HEK293 (cell line): ENCODE measurements around the gene PROX1.

Experiments used
- CTCF ChIA-PET: fragments of 350-600 bp; formaldehyde crosslinking; extraction: SDS; loops from one replicate; lab custom pipeline; 2021; ENCODE audit warnings: antibody characterized with exemption; lab: Yijun Ruan, JAX
- POLR2A ChIA-PET: fragments of 300-600 bp; formaldehyde crosslinking; extraction: SDS; loops from one replicate; lab custom pipeline; 2020; ENCODE audit warnings: antibody characterized with exemption, inconsistent platforms; lab: Yijun Ruan, JAX
- H3K27ac ChIP-seq: fragments of 200-500 bp; sonication (Bioruptor generic); 2 replicates; pipeline ENCODE4 v1.5.1; 2014; ENCODE audit warnings: low read depth, low read length, control low read depth, inconsistent platforms; ENCODE audit errors: extremely low read depth
- H3K36me3 ChIP-seq, 2 experiments: fragments of 200-500 bp in 1 of 2; sonication (Bioruptor generic) in 1 of 2; 1 replicate in 1 of 2; 2 replicates in 1 of 2; pipeline ENCODE4 v1.5.1; 2014 to 2017; ENCODE audit warnings: inconsistent platforms in 2 of 2, low read length in 2 of 2; ENCODE audit not compliant: control insufficient read depth in 2 of 2, insufficient read depth in 1 of 2
- H3K4me1 ChIP-seq: fragments of 200-500 bp; sonication (Bioruptor generic); 2 replicates; pipeline ENCODE4 v1.5.1; 2014; ENCODE audit warnings: mild to moderate bottlenecking, low read length, inconsistent platforms; ENCODE audit not compliant: control insufficient read depth, insufficient read depth
- H3K4me3 ChIP-seq: 2 replicates; pipeline ENCODE4 v1.5.1; 2011; ENCODE audit warnings: low read depth, mild to moderate bottlenecking, control low read depth, low read length, moderate library complexity
- H3K9me3 ChIP-seq: fragments of 200-500 bp; sonication (Bioruptor generic); 2 replicates; pipeline ENCODE4 v1.5.1; 2014; ENCODE audit warnings: low read depth, low read length, inconsistent platforms; ENCODE audit not compliant: control insufficient read depth, insufficient read depth
- GLI2 ChIP-seq: fragments of 450-650 bp; formaldehyde crosslinking; IDR thresholded peaks from 2 replicates; pipeline ENCODE4; 2017; ENCODE audit warnings: missing biosample characterization, missing genetic modification characterization, low read depth, borderline replicate concordance
- MZF1 ChIP-seq: fragments of 450-650 bp; formaldehyde crosslinking; IDR thresholded peaks from 2 replicates; pipeline ENCODE4 v1.5.1; 2017; ENCODE audit warnings: missing biosample characterization, missing genetic modification characterization, borderline replicate concordance
- OSR2 ChIP-seq: fragments of 450-650 bp; formaldehyde crosslinking; IDR thresholded peaks from 2 replicates; pipeline ENCODE4 v1.5.1; 2016; ENCODE audit warnings: missing biosample characterization, missing genetic modification characterization
- TRIM28 ChIP-seq: IDR thresholded peaks from 2 replicates; pipeline ENCODE4 v1.6.1; 2011; ENCODE audit warnings: low read length, control low read depth, borderline replicate concordance
- ZBTB17 ChIP-seq: fragments of 450-650 bp; formaldehyde crosslinking; IDR thresholded peaks from 2 replicates; pipeline ENCODE4 v1.5.1; 2016; ENCODE audit warnings: missing biosample characterization, missing genetic modification characterization
- ZBTB8A ChIP-seq: fragments of 450-650 bp; formaldehyde crosslinking; IDR thresholded peaks from 2 replicates; pipeline ENCODE4 v1.5.1; 2016; ENCODE audit warnings: missing biosample characterization, missing genetic modification characterization
- ZIC2 ChIP-seq: fragments of 450-650 bp; formaldehyde crosslinking; IDR thresholded peaks from 2 replicates; pipeline ENCODE4 v1.5.1; 2016; ENCODE audit warnings: missing biosample characterization, missing genetic modification characterization
- ZNF132 ChIP-seq: fragments of 450-650 bp; formaldehyde crosslinking; IDR thresholded peaks from 2 replicates; pipeline ENCODE4 v1.5.1; 2017; ENCODE audit warnings: missing biosample characterization, missing genetic modification characterization, borderline replicate concordance
- ZNF146 ChIP-seq: fragments of 450-650 bp; formaldehyde crosslinking; IDR thresholded peaks from 2 replicates; pipeline ENCODE4 v1.5.1; 2016; ENCODE audit warnings: missing biosample characterization, missing genetic modification characterization
- ZNF211 ChIP-seq: fragments of 450-650 bp; formaldehyde crosslinking; IDR thresholded peaks from 2 replicates; pipeline ENCODE4 v1.5.1; 2016; ENCODE audit warnings: low read depth, missing biosample characterization, missing genetic modification characterization
- ZNF292 ChIP-seq: fragments of 450-650 bp; formaldehyde crosslinking; IDR thresholded peaks from 2 replicates; pipeline ENCODE4 v1.5.1; 2016; ENCODE audit warnings: low read depth, missing biosample characterization, missing genetic modification characterization, borderline replicate concordance
- ZNF362 ChIP-seq: fragments of 450-650 bp; formaldehyde crosslinking; IDR thresholded peaks from 2 replicates; pipeline ENCODE4 v1.5.1; 2016; ENCODE audit warnings: missing biosample characterization, missing genetic modification characterization
- ZNF514 ChIP-seq: fragments of 450-650 bp; formaldehyde crosslinking; IDR thresholded peaks from 2 replicates; pipeline ENCODE4 v1.5.1; 2016; ENCODE audit warnings: missing biosample characterization, missing genetic modification characterization
- ZNF529 ChIP-seq: fragments of 450-650 bp; formaldehyde crosslinking; IDR thresholded peaks from 2 replicates; pipeline ENCODE4 v1.5.1; 2017; ENCODE audit warnings: missing genetic modification characterization, missing biosample characterization; ENCODE audit not compliant: insufficient replicate concordance
- ZNF596 ChIP-seq: fragments of 450-650 bp; IDR thresholded peaks from 2 replicates; pipeline ENCODE4 v1.5.0; 2018; ENCODE audit warnings: missing biosample characterization, mild to moderate bottlenecking, missing genetic modification characterization, moderate library complexity
- ZNF626 ChIP-seq: fragments of 450-650 bp; sonication (Bioruptor Pico); formaldehyde crosslinking; IDR thresholded peaks from 2 replicates; pipeline ENCODE4 v1.5.1; 2018; ENCODE audit warnings: missing biosample characterization, missing genetic modification characterization, inconsistent platforms
- ZNF677 ChIP-seq: fragments of 450-650 bp; IDR thresholded peaks from 2 replicates; pipeline ENCODE4 v1.5.0; 2018; ENCODE audit warnings: missing biosample characterization, mild to moderate bottlenecking, missing genetic modification characterization, moderate library complexity
- ZNF747 ChIP-seq: fragments of 450-650 bp; formaldehyde crosslinking; IDR thresholded peaks from 2 replicates; pipeline ENCODE4 v1.5.1; 2016; ENCODE audit warnings: missing biosample characterization, missing genetic modification characterization
- ZSCAN23 ChIP-seq: fragments of 450-650 bp; formaldehyde crosslinking; IDR thresholded peaks from 2 replicates; pipeline ENCODE4 v1.5.1; 2016; ENCODE audit warnings: missing biosample characterization, missing genetic modification characterization
- TF ChIP-seq, protein P1 (sequence below): fragments of 450-650 bp; formaldehyde crosslinking; IDR thresholded peaks from 2 replicates; pipeline ENCODE4 v1.5.1; 2016; ENCODE audit warnings: missing biosample characterization, missing genetic modification characterization
- TF ChIP-seq, protein P2 (sequence below): fragments of 450-650 bp; formaldehyde crosslinking; IDR thresholded peaks from 2 replicates; pipeline ENCODE4 v1.5.1; 2016; ENCODE audit warnings: missing biosample characterization, missing genetic modification characterization

PROX1 gene

GRCh38 chr1:214006845-214007244 lies 19.1 kb downstream of the PROX1 start:
- no peaks in the 10 kb centered on the region for H3K9me3 ChIP-seq
- no peak overlapping the region for H3K4me3 ChIP-seq
- peaks cover 18% of the 10 kb centered on the region; the same call in 1 of the 2 replicates for H3K4me1 ChIP-seq
- TF ChIP-seq ZNF146 (tag by site-specific recombination) (no peak), ZNF211 (tag by site-specific recombination) (no peak), ZNF677 (tag by site-specific recombination) (no peak), ZNF596 (tag by site-specific recombination) (no peak)
- TF ChIP-seq, all 188 proteins: peak for 0
- POLR2A ChIA-PET = no interaction called here
- CTCF ChIA-PET = interaction anchor here (1.1 kb wide), 1 partner anchor 21 kb away, joined by 3 read pairs; no protein-coding TSS in a partner anchor
- H3K27ac ChIP-seq = no peak overlapping the region
- peaks cover 0 to 25% of the 10 kb centered on the region in 2 experiments; a peak in 1 of 3 replicates for H3K36me3 ChIP-seq

- POLR2A ChIA-PET = no interaction called here
- peaks cover 0 to 39% of the 10 kb centered on the region in 2 experiments; a peak in 1 of 3 replicates for H3K36me3 ChIP-seq
- no peak overlapping the region for H3K27ac ChIP-seq
- TF ChIP-seq ZNF292 (tag by site-specific recombination) = no peak
- TF ChIP-seq ZNF514 = peak; percentile 95; the same call in 1 of the 2 replicates
- CTCF ChIA-PET = no interaction called here
- H3K9me3 ChIP-seq = no peaks in the 10 kb centered on the region
- no peak overlapping the region for H3K4me3 ChIP-seq
- H3K4me1 ChIP-seq = peaks cover 4% of the 10 kb centered on the region; the same call in 1 of the 2 replicates
Measured at GRCh38 chr1:214008347-214008746, 20.6 kb downstream of the PROX1 start.

DNA sequence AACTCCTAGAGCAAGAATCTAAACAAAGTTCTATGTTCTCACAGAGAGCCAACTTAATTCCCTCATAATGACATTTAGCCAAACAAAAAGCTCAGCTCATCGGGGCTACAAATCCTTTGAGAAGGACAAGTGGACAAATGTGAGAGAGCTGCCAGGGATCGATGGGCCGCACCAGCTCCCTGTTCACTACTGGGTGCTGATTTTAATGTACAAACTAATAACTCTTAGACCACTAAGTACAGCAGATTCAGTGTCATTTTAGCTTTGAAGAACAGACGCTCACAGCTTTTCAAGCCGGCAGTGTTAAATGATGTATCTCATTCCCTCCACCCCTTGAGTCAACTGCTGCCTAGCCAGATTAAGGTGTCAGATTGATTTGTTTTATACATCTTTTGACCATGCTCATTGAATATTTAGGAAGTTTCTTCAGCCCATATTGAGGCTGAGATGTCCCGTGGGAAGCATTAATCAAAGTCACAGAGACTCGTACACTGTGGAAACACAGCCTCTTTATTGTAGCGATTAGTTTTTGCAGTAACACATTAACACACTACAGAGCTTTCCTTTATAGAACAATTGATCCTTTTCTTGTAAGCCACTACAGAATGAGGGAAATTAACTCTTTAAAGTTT lies 21.1 kb downstream of the PROX1 start:
- Histone ChIP-seq H3K36me3 (peaks cover 0 to 45% of the 10 kb centered on the region in 2 experiments; a peak in 1 of 3 replicates), H3K27ac (no peak overlapping the region), H3K4me1 (0 out of 2 replicates have a peak, but pooled peaks cover under 1% of the 10 kb centered on the region), H3K4me3 (no peak overlapping the region), H3K9me3 (no peaks in the 10 kb centered on the region)
- ChIA-PET CTCF (no interaction called here), POLR2A (no interaction called here)
- TF ChIP-seq ZBTB8A (peak; percentile 29; the same call in 1 of the 2 replicates), ZIC2 (tag by site-specific recombination) (no peak)

DNA sequence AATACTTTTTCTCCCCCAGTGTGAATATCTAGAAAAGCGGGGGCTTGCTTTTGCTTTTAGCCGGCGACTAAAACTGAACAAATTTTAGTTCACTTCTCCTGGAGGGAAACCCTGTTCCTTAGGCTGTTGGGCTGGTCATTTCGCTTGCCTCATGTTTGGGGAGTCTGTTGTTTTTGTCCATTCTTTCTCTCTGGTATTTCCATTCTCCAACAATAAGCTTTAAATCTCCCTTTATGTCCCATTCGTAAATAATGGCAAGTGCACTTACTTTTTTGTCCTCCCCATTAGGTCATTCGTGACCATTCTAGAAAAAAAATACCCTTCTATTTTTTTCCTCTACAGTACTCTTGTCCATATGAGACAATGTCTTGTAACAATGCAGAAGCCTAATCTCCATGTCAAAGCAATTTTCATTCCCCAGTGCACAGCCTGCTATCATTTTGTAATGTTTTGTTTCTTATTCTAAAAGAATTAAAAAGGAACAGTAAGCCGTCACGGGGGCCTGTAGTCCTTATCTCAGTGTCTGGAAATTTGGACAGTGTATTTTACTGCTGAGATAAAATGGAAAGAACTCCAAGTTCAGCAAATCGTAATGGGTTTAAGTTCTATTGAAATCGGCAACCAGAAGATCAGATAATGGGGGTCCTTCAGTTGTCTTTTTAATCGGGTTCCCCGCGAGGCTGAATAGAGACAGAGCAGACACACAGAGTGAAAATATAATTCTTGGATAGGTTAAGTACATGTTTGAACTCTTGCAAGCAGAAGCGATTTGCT lies 21.8 kb downstream of the PROX1 start:
- H3K9me3 ChIP-seq = no peaks in the 10 kb centered on the region
- H3K36me3 ChIP-seq = peaks cover 0 to 49% of the 10 kb centered on the region in 2 experiments; a peak in 1 of 3 replicates
- POLR2A ChIA-PET = no interaction called here
- no peak overlapping the region for H3K4me3 ChIP-seq
- no peaks in the 10 kb centered on the region for H3K4me1 ChIP-seq
- H3K27ac ChIP-seq = no peak overlapping the region
- CTCF ChIA-PET = no interaction called here
- TF ChIP-seq ZSCAN23 (tag by site-specific recombination) = no peak
- no peak for TF ChIP-seq TRIM28
- TF ChIP-seq GLI2 (tag by site-specific recombination) = no peak
- TF ChIP-seq, protein P1, sequence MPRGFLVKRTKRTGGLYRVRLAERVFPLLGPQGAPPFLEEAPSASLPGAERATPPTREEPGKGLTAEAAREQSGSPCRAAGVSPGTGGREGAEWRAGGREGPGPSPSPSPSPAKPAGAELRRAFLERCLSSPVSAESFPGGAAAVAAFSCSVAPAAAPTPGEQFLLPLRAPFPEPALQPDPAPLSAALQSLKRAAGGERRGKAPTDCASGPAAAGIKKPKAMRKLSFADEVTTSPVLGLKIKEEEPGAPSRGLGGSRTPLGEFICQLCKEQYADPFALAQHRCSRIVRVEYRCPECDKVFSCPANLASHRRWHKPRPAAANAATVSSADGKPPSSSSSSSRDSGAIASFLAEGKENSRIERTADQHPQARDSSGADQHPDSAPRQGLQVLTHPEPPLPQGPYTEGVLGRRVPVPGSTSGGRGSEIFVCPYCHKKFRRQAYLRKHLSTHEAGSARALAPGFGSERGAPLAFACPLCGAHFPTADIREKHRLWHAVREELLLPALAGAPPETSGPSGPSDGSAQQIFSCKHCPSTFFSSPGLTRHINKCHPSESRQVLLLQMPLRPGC = no peak
- no peak for TF ChIP-seq MZF1 (tag by site-specific recombination)
- no peak for TF ChIP-seq ZNF626
- TF ChIP-seq ZNF362 = no peak
- TF ChIP-seq OSR2 (tag by site-specific recombination) = no peak
- no peak for TF ChIP-seq ZBTB17 (tag by site-specific recombination)
- TF ChIP-seq ZNF529 (tag by site-specific recombination) = no peak
- TF ChIP-seq ZNF747 (tag by site-specific recombination) = no peak
- TF ChIP-seq ZNF132 = no peak
- TF ChIP-seq, protein P2, sequence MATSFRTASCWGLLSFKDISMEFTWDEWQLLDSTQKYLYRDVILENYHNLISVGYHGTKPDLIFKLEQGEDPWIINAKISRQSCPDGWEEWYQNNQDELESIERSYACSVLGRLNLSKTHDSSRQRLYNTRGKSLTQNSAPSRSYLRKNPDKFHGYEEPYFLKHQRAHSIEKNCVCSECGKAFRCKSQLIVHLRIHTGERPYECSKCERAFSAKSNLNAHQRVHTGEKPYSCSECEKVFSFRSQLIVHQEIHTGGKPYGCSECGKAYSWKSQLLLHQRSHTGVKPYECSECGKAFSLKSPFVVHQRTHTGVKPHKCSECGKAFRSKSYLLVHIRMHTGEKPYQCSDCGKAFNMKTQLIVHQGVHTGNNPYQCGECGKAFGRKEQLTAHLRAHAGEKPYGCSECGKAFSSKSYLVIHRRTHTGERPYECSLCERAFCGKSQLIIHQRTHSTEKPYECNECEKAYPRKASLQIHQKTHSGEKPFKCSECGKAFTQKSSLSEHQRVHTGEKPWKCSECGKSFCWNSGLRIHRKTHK (tag by site-specific recombination) = no peak
